Measurements from ENCODE around the gene CPNE9.

CPNE9 gene

DNA sequence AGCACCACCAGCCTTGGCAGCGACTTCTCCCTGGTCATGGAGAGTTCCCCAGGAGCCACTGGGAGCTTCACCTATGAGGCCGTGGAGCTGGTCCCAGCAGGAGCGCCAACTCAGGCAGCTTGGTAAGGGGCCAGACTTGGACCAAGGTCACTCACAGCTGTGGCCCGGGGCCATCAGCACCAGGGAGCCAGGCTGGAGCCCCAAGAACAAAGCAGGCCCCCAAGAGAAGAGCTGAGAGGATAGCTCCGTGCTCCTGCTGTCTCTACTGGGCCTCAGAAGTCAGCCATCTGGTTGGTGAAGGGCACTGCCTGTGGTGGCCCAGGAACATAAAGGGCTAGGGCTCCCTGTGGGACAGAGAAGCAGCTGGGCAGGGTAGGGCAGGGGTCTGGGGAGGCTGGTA lies 14.7 kb upstream of the CPNE9 start:
- 93% methylated on average over 5 of the region's 5 CpGs for WGBS
- H3K27ac ChIP-seq (ENCODE audit: low read depth, low read length): no peak overlapping the region
- no peaks in the 10 kb centered on the region for H3K4me1 ChIP-seq (ENCODE audit: insufficient read depth, low read length)
- H3K9me3 ChIP-seq (ENCODE audit: insufficient read depth, low read depth, low read length): no peaks in the 10 kb centered on the region
- no peak overlapping the region for H3K9ac ChIP-seq (ENCODE audit: low read depth, low read length)
- H3K36me3 ChIP-seq (ENCODE audit: insufficient read depth, low read length): peaks cover 81% of the 10 kb centered on the region
- no peaks in the 10 kb centered on the region for H3K27me3 ChIP-seq (ENCODE audit: insufficient read depth, low read length)
- H3K4me3 ChIP-seq (ENCODE audit: low read length): no peak overlapping the region

GRCh38 chr3:9689757-9690156 lies 13.9 kb upstream of the CPNE9 start:
- Histone ChIP-seq H3K9me3 (ENCODE audit: insufficient read depth, low read depth, low read length) (no peaks in the 10 kb centered on the region), H3K4me3 (ENCODE audit: low read length) (no peak overlapping the region), H3K9ac (ENCODE audit: low read depth, low read length) (no peak overlapping the region), H3K36me3 (ENCODE audit: insufficient read depth, low read length) (peaks cover 73% of the 10 kb centered on the region), H3K4me1 (ENCODE audit: insufficient read depth, low read length) (no peaks in the 10 kb centered on the region), H3K27me3 (ENCODE audit: insufficient read depth, low read length) (no peaks in the 10 kb centered on the region), H3K27ac (ENCODE audit: low read depth, low read length) (no peak overlapping the region)
- WGBS: 90% methylated on average over 4 of the region's 4 CpGs

- Histone ChIP-seq H3K4me1 (ENCODE audit: insufficient read depth, low read length) (no peaks in the 10 kb centered on the region; the same call in 1 of the 2 replicates), H3K9me3 (ENCODE audit: insufficient read depth, low read depth, low read length) (no peaks in the 10 kb centered on the region), H3K27ac (ENCODE audit: low read depth, low read length) (no peak overlapping the region), H3K27me3 (ENCODE audit: insufficient read depth, low read length) (no peaks in the 10 kb centered on the region), H3K36me3 (ENCODE audit: insufficient read depth, low read length) (peaks cover 63% of the 10 kb centered on the region), H3K9ac (ENCODE audit: low read depth, low read length) (no peak overlapping the region), H3K4me3 (ENCODE audit: low read length) (no peak overlapping the region)
- WGBS: 95% methylated on average over 15 of the region's 15 CpGs
Observed at GRCh38 chr3:9690451-9691450, 12.9 kb upstream of the CPNE9 start.

DNA sequence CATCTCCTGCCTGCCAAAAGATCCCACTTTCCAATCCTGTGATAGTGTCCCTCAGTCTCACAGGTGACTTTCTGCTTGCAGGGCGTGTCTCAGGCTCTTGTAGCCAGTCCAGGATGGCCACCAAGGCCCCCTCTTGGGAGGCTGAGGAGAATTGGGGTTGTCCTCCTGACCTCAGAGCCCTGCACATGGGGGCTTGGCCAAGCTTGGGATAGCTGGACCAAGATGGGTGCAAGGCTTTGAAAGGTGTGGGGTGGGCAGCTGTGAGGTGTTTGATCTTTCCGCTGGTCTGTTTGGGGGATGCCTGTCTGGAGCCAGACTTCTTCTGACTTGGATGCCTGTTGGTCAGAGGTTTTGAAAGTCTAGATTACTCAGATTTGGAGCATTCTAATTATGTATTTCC lies 12.0 kb upstream of the CPNE9 start:
- Histone ChIP-seq H3K4me1 (ENCODE audit: insufficient read depth, low read length) (no peaks in the 10 kb centered on the region; the same call in 1 of the 2 replicates), H3K4me3 (ENCODE audit: low read length) (no peak overlapping the region), H3K9ac (ENCODE audit: low read depth, low read length) (no peak overlapping the region; the same call in 1 of the 2 replicates), H3K27ac (ENCODE audit: low read depth, low read length) (no peak overlapping the region), H3K36me3 (ENCODE audit: insufficient read depth, low read length) (peaks cover 54% of the 10 kb centered on the region), H3K9me3 (ENCODE audit: insufficient read depth, low read depth, low read length) (no peaks in the 10 kb centered on the region), H3K27me3 (ENCODE audit: insufficient read depth, low read length) (no peaks in the 10 kb centered on the region)
- 91% methylated on average over 2 of the region's 2 CpGs for WGBS

GRCh38 chr3:9692416-9692815 lies 11.2 kb upstream of the CPNE9 start:
- H3K9ac ChIP-seq (ENCODE audit: low read depth, low read length): no peak overlapping the region
- H3K4me3 ChIP-seq (ENCODE audit: low read length): no peak overlapping the region
- H3K27me3 ChIP-seq (ENCODE audit: insufficient read depth, low read length): no peaks in the 10 kb centered on the region
- WGBS: 94% methylated on average over 5 of the region's 5 CpGs
- H3K4me1 ChIP-seq (ENCODE audit: insufficient read depth, low read length): no peaks in the 10 kb centered on the region; the same call in 1 of the 2 replicates
- H3K36me3 ChIP-seq (ENCODE audit: insufficient read depth, low read length): peaks cover 52% of the 10 kb centered on the region
- no peaks in the 10 kb centered on the region for H3K9me3 ChIP-seq (ENCODE audit: insufficient read depth, low read depth, low read length)
- no peak overlapping the region for H3K27ac ChIP-seq (ENCODE audit: low read depth, low read length)

DNA sequence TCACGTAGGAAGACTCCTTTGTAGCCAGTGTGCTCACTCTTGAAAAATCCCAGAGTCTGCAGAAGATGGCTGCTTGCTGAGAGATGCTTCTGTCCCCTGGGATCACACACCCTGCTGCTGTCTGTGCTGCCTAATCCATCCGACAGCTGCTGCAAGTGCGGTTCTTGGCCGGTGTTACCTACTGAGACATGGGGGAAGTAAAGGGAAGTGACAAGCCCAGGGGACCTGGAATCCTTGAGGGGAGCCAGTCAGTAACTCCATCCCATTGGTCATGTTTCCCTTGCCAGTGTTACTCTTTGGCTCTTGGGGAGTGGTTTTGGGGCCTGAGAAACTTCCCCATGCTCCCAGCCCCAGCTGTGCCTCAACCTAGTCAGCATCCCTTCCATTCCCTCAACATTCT lies 8.3 kb upstream of the CPNE9 start:
- no peak overlapping the region for H3K27ac ChIP-seq (ENCODE audit: low read depth, low read length)
- no peak overlapping the region for H3K9ac ChIP-seq (ENCODE audit: low read depth, low read length)
- H3K27me3 ChIP-seq (ENCODE audit: insufficient read depth, low read length): no peaks in the 10 kb centered on the region
- peaks cover 34% of the 10 kb centered on the region for H3K36me3 ChIP-seq (ENCODE audit: insufficient read depth, low read length)
- no peak overlapping the region for H3K4me3 ChIP-seq (ENCODE audit: low read length)
- H3K4me1 ChIP-seq (ENCODE audit: insufficient read depth, low read length): no peaks in the 10 kb centered on the region; the same call in 1 of the 2 replicates
- WGBS: 92% methylated on average over 4 of the region's 4 CpGs
- no peaks in the 10 kb centered on the region for H3K9me3 ChIP-seq (ENCODE audit: insufficient read depth, low read depth, low read length)

DNA sequence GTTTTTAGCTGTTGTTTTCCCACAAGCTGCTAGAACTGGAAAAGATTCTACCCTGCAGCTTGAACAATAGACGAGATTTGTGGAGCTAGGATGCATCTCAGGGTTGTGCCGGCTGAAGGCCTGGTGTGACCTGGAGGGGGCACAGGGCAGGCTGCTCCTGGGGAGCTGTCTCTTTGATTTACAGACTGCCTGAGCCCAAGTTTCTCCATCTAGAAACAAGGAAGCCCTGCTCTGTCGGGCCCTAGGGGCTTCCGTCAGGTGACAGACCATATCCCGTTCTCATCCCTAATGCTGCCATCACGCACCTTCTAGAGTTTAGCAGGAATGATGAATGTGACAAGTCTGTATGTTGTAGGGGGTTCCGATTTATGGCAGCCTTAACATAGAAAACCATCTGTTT lies 7.9 kb upstream of the CPNE9 start:
- no peak overlapping the region for H3K27ac ChIP-seq (ENCODE audit: low read depth, low read length)
- H3K4me1 ChIP-seq (ENCODE audit: insufficient read depth, low read length): no peaks in the 10 kb centered on the region; the same call in 1 of the 2 replicates
- no peak overlapping the region for H3K9ac ChIP-seq (ENCODE audit: low read depth, low read length)
- no peaks in the 10 kb centered on the region for H3K27me3 ChIP-seq (ENCODE audit: insufficient read depth, low read length)
- 98% methylated on average over 7 of the region's 7 CpGs for WGBS
- H3K4me3 ChIP-seq (ENCODE audit: low read length): no peak overlapping the region
- no peaks in the 10 kb centered on the region for H3K9me3 ChIP-seq (ENCODE audit: insufficient read depth, low read depth, low read length)
- H3K36me3 ChIP-seq (ENCODE audit: insufficient read depth, low read length): peaks cover 30% of the 10 kb centered on the region

DNA sequence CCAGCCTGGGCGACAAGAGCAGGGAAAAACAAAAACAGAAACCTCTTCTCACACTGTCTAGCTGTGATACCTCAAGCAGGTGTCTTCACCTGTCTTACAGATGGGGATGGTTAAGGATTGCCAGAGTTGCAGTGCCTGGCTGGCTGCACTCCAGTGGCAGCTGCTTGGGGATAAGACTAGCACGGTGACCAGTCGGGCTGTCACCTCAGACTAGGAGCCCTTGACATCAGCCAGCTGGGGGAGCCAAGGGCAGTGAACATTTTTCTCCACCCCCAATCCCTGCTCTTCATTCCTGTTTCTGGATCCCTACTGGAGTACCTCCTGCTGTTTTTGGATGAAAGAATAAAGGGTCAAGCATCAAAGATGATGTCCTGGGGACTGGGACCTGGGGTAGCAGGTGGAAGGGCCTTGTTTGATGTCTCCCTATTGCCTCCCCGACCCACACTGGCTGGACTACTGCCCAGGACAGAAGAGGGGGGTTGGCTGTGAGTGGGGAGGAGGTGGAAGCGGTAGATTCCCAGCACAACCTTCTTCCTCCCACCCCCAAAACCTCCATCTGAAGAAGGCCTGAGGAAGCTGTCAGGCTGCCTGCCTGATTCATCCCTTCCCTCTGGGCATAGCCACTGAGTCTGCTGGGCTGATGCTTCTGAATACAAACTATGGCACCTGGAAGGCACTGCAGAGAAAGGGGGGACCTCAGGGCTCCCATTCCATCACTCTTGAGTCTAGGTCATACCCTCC lies 7.0 kb upstream of the CPNE9 start:
- H3K27ac ChIP-seq (ENCODE audit: low read depth, low read length): no peak overlapping the region
- peaks cover 22% of the 10 kb centered on the region for H3K36me3 ChIP-seq (ENCODE audit: insufficient read depth, low read length)
- H3K4me3 ChIP-seq (ENCODE audit: low read length): no peak overlapping the region
- no peaks in the 10 kb centered on the region for H3K9me3 ChIP-seq (ENCODE audit: insufficient read depth, low read depth, low read length)
- H3K27me3 ChIP-seq (ENCODE audit: insufficient read depth, low read length): no peaks in the 10 kb centered on the region
- 95% methylated on average over 4 of the region's 5 CpGs for WGBS
- no peak overlapping the region for H3K9ac ChIP-seq (ENCODE audit: low read depth, low read length)
- no peaks in the 10 kb centered on the region; the same call in 1 of the 2 replicates for H3K4me1 ChIP-seq (ENCODE audit: insufficient read depth, low read length)

DNA sequence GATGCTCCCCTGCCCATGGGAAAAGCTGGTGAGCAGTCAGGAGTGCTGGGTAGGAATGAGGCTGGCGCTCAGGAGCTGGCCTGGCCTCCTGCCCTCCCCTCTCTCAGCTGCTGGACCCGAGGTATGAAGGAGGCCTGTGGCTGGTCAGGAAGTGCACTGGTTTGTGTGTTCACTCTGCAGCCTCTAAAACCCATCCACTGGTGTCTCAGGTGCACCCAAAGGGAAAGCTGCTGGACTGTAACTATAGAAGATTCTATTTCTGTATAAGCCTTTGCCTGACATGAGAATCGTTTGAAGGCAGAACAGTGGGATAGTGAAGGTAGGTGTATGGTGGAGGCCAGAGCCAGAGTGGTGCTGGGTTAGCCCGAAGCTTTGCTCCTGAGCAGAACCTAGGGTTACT lies 5.7 kb upstream of the CPNE9 start:
- Histone ChIP-seq H3K4me1 (ENCODE audit: insufficient read depth, low read length) (no peaks in the 10 kb centered on the region; the same call in 1 of the 2 replicates), H3K4me3 (ENCODE audit: low read length) (no peak overlapping the region), H3K36me3 (ENCODE audit: insufficient read depth, low read length) (peaks cover 16% of the 10 kb centered on the region), H3K27ac (ENCODE audit: low read depth, low read length) (no peak overlapping the region), H3K9me3 (ENCODE audit: insufficient read depth, low read depth, low read length) (no peaks in the 10 kb centered on the region), H3K9ac (ENCODE audit: low read depth, low read length) (no peak overlapping the region), H3K27me3 (ENCODE audit: insufficient read depth, low read length) (peaks cover 1% of the 10 kb centered on the region)
- 94% methylated on average over 4 of the region's 4 CpGs for WGBS

GRCh38 chr3:9698293-9698692 lies 5.3 kb upstream of the CPNE9 start:
- no peak overlapping the region for H3K9ac ChIP-seq (ENCODE audit: low read depth, low read length)
- peaks cover 12% of the 10 kb centered on the region for H3K36me3 ChIP-seq (ENCODE audit: insufficient read depth, low read length)
- H3K27ac ChIP-seq (ENCODE audit: low read depth, low read length): no peak overlapping the region
- WGBS: 98% methylated on average over 3 of the region's 3 CpGs
- peaks cover 6% of the 10 kb centered on the region for H3K27me3 ChIP-seq (ENCODE audit: insufficient read depth, low read length)
- H3K9me3 ChIP-seq (ENCODE audit: insufficient read depth, low read depth, low read length): no peaks in the 10 kb centered on the region
- no peaks in the 10 kb centered on the region; the same call in 1 of the 2 replicates for H3K4me1 ChIP-seq (ENCODE audit: insufficient read depth, low read length)
- H3K4me3 ChIP-seq (ENCODE audit: low read length): no peak overlapping the region

DNA sequence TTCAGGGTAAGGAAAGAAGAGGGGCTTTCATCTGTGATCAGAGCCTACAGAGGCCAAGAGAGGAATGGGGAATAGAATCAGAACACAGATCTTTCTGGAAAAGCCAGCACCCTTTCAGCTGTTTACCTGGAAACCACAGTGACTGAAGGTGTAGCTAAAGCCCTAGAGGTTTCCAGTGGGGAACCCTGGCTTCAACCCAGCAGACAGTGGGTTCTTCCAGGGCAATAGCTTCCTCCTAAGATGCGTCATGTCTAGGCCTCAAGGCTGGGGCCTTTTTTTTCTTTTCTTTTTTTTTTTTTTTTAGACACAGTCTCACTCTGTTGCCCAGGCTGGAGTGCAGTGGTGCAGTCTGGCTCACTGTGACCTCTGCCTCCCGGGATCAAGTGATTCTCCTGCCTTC lies 3.1 kb upstream of the CPNE9 start:
- H3K4me1 ChIP-seq (ENCODE audit: insufficient read depth, low read length): no peaks in the 10 kb centered on the region
- H3K27me3 ChIP-seq (ENCODE audit: insufficient read depth, low read length): peaks cover 23% of the 10 kb centered on the region
- H3K4me3 ChIP-seq (ENCODE audit: low read length): no peak overlapping the region
- H3K9ac ChIP-seq (ENCODE audit: low read depth, low read length): no peak overlapping the region
- WGBS: 85% methylated on average over 2 of the region's 2 CpGs
- H3K27ac ChIP-seq (ENCODE audit: low read depth, low read length): no peak overlapping the region
- peaks cover 12% of the 10 kb centered on the region for H3K36me3 ChIP-seq (ENCODE audit: insufficient read depth, low read length)
- no peaks in the 10 kb centered on the region for H3K9me3 ChIP-seq (ENCODE audit: insufficient read depth, low read depth, low read length)
